Activated T-cell treated with anti-CD3 and anti-CD28 coated beads, Interleukin-2, amount 50 U/mL, for 4 hours (primary cell): ENCODE results near the gene FBXW7. TPM values are rescaled to one million over a fixed set of nuclear protein-coding genes. Genes with fewer than 3 reads are reported as not detected.
A peak's percentile ranks its signal among the peaks of the same experiment; 100 is the strongest.

Source experiments
- ATAC-seq, 2 donors: fragments of 200-7000 bp; cut with Tn5 transposase; one replicate each; pipeline ENCODE4 v1.10.0; 2021
- DNase-seq: peaks from one replicate; pipeline ENCODE4 v3.0.0-alpha.2; 2020
- H3K27me3 Mint-ChIP-seq: one replicate; pipeline ENCODE4 v1.8.0; 2021; ENCODE audit warnings: low read depth, mixed read lengths
- H3K36me3 Mint-ChIP-seq: one replicate; pipeline ENCODE4 v1.8.0; 2022; ENCODE audit warnings: mixed read lengths; ENCODE audit not compliant: insufficient read depth
- H3K4me1 Mint-ChIP-seq: one replicate; pipeline ENCODE4 v1.8.0; 2021; ENCODE audit warnings: low read depth, mixed read lengths
- H3K4me3 Mint-ChIP-seq: one replicate; pipeline ENCODE4 v1.8.0; 2021; ENCODE audit warnings: mild to moderate bottlenecking, moderate library complexity, mixed read lengths
- H3K9me3 Mint-ChIP-seq: one replicate; pipeline ENCODE4 v1.8.0; 2021; ENCODE audit warnings: mixed read lengths
- total RNA-seq, 3 donors: library from RNA; stranded (reverse); gene quantifications; one replicate each; pipeline ENCODE4 v1.2.1, GENCODE V29; 2021

FBXW7 gene
- total RNA-seq, 3 donors from 2014 or later = 38.8 to 41.4 (median 39.1) TPM

DNA sequence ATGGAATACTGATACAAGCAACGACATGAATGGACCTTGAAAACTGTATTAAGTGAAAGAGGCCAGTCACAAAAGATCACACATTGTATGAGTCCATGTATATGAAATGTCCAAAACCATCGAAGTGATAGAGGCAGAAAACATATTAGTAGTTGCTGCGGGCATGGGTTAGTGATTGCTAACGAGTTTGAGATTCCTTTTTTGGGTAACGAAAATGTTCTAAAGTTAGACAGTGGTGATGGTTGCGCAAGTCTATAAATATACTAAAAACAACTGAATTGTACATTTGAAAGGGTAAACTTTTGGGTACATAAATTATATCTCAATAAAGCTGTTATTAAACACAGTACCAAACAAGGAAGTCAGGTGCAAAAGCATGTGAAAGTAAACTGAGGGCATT is 234.5 kb downstream of the FBXW7 start:
- Mint-ChIP-seq H3K9me3 (no peaks in the 10 kb centered on the region), H3K4me1 (no peaks in the 10 kb centered on the region), H3K4me3 (no peak overlapping the region), H3K36me3 (no peaks in the 10 kb centered on the region), H3K27me3 (no peaks in the 10 kb centered on the region)
- ATAC-seq (no peak), DNase-seq (no peak)

DNA sequence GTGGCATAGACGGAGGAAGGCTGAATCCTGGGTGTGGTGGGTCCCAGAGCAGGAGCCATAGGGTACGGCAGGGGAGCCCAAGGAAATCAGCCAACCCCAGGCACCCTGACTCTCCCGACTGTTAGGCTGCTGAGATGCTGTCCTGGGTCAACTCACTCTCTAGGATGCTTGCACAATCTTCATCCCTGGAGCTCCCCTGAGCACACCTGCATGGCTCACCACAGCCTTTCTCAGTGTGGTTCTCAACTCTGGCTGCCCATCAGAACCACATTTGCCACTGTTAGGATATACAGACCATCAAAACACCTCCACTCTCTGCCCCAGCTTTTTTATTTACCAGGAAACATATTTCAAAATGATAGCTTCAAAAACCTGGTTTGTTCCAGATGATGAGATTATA is 236.3 kb downstream of the FBXW7 start:
- no peak for DNase-seq
- no peaks in the 10 kb centered on the region for H3K4me1 Mint-ChIP-seq
- no peak overlapping the region for H3K4me3 Mint-ChIP-seq
- H3K9me3 Mint-ChIP-seq = no peaks in the 10 kb centered on the region
- H3K27me3 Mint-ChIP-seq = peaks cover 2% of the 10 kb centered on the region
- ATAC-seq = no peak
- no peaks in the 10 kb centered on the region for H3K36me3 Mint-ChIP-seq

DNA sequence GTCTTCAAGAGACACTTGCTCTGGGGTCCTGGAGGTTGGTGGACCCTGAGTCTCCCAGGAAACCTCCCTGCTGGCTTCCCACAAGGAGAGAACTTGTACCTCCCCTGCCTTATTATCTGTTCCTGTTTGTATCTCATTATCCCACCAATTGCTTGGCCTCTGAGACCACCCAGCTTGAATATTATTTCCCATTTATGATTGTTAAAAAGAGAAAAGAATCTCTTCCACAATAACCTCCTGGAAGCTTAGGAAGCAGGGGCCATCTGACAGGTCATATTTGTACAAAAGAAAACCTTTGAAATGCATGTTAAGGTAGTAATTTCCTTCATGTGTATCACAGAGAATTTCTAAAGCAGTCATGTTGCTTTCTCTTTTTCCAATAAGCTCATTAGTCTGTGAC is 239.5 kb downstream of the FBXW7 start:
- no peak for DNase-seq
- Mint-ChIP-seq H3K4me3 (no peak overlapping the region), H3K27me3 (peaks cover 2% of the 10 kb centered on the region), H3K4me1 (no peaks in the 10 kb centered on the region), H3K9me3 (no peaks in the 10 kb centered on the region), H3K36me3 (no peaks in the 10 kb centered on the region)
- ATAC-seq = no peak

DNA sequence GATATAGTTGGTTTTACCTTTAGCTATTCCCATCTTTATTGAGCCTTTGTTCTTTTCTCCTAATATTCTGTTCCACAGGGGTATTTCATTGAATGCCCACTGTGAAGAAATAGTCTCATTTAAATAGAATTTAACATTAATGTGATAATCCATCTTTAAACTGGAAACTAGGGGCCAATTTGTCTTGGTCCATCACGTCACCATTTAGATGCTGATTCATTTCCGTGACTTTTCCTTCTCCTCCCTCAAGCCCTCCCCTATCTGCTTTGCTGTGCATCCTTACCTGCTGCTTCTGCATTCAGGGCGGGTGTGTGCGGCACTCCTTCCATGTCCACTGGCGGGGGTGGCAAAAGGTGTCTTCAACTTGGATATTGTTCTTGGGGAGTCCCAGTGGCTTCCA is 241.1 kb downstream of the FBXW7 start:
- no peaks in the 10 kb centered on the region for H3K4me1 Mint-ChIP-seq
- ATAC-seq = no peak
- H3K9me3 Mint-ChIP-seq = no peaks in the 10 kb centered on the region
- no peak for DNase-seq
- no peaks in the 10 kb centered on the region for H3K36me3 Mint-ChIP-seq
- no peak overlapping the region for H3K4me3 Mint-ChIP-seq
- peaks cover 4% of the 10 kb centered on the region for H3K27me3 Mint-ChIP-seq

DNA sequence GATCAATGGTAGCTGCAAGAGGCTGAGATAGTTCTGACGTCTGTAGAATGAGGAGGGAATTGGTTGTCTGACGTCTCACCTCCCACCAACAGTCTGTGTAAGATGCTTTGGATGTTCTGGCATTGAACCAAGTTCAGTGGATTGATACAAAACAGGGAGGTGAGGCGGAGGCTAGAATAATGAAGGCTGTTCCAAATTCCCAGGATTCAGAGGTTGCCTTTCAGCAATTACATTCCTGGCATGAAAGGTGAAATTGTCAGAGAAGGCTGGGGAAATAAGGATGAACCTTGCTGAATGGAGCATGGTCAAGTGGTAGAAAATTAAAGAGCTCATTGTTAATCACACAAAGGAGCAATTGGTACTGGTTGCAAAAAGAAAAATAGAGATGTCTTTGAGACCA is 241.6 kb downstream of the FBXW7 start:
- no peak for DNase-seq
- ATAC-seq = no peak
- H3K4me3 Mint-ChIP-seq = no peak overlapping the region

DNA sequence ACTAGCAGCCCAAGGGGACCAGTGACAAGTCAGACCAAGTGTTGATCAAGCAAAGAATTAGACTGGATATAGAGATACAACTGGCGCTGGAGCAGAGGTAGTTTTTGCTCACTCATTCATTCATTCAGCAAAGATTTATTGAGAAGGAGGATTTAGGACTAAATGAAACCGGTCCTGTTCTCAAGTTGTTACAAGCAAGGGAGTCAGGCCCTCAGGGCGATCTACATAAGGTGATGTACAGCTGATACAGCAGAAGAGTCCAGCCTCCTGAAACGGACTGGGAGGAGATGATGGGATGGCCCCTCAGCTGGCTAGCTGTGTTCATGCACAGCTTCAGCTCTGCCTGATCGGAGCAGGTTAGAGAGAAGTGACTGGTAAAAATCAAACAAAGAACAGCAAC is 242.4 kb downstream of the FBXW7 start:
- no peak for ATAC-seq
- no peaks in the 10 kb centered on the region for H3K9me3 Mint-ChIP-seq
- no peak for DNase-seq
- H3K4me1 Mint-ChIP-seq = no peaks in the 10 kb centered on the region
- H3K36me3 Mint-ChIP-seq = no peaks in the 10 kb centered on the region
- H3K27me3 Mint-ChIP-seq = peaks cover 4% of the 10 kb centered on the region
- no peak overlapping the region for H3K4me3 Mint-ChIP-seq

More for the DNA sequence above, 241.6 kb downstream of the FBXW7 start:
- Mint-ChIP-seq H3K4me1 (no peaks in the 10 kb centered on the region), H3K36me3 (no peaks in the 10 kb centered on the region), H3K27me3 (peaks cover 4% of the 10 kb centered on the region), H3K9me3 (no peaks in the 10 kb centered on the region)

DNA sequence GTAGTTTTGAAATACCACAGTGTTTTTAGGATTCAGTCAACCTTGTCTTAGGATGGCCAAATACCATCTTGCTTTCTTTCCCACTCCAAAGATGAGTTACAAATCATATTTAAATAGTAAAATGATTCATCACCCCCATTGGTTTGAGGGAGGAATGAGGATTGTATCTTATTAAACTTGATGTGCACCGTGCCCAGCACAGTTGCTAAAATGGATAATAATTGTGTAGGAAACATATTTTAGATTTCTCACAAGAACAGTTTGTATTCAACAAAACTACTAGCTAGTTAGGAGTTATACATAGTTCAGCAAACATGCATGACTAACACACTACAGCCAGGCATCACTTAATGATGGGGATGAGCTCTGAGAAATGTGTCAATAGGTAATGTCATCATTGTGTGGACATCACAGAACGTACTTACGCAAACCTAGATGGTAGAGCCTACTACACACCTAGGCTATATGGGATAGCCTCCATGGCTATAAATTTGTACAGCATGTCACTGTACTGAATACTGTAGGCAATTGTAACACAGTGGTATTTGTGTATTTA is 245.4 kb downstream of the FBXW7 start:
- H3K4me3 Mint-ChIP-seq = no peak overlapping the region
- H3K4me1 Mint-ChIP-seq = no peaks in the 10 kb centered on the region
- no peaks in the 10 kb centered on the region for H3K36me3 Mint-ChIP-seq

DNA sequence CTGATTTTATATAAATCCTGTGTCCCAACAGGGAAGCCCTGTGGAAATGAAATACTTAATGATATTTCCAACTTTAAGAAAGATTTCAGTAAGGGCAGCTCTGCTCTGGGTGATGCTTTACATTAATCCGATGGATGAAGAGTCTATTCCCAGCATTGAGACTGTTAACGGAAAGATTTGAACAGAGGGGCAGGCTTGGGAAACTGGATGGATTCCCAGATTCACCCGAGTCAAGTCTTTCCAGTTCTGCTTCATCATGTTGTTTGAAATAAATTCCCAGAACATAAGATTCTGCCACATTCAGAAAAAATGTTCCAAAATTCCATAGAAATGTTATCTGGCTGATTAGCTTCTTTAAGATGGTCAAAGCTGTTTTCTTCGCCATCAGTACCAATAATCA is 246.0 kb downstream of the FBXW7 start:
- DNase-seq (no peak), ATAC-seq (no peak)
- H3K4me3 Mint-ChIP-seq = no peak overlapping the region
- no peaks in the 10 kb centered on the region for H3K4me1 Mint-ChIP-seq
- H3K36me3 Mint-ChIP-seq = no peaks in the 10 kb centered on the region
- H3K27me3 Mint-ChIP-seq = peaks cover 3% of the 10 kb centered on the region
- no peaks in the 10 kb centered on the region for H3K9me3 Mint-ChIP-seq

More for the DNA sequence above, 245.4 kb downstream of the FBXW7 start:
- Mint-ChIP-seq H3K27me3 (peaks cover 4% of the 10 kb centered on the region), H3K9me3 (no peaks in the 10 kb centered on the region)
- DNase-seq (no peak), ATAC-seq (no peak)

DNA sequence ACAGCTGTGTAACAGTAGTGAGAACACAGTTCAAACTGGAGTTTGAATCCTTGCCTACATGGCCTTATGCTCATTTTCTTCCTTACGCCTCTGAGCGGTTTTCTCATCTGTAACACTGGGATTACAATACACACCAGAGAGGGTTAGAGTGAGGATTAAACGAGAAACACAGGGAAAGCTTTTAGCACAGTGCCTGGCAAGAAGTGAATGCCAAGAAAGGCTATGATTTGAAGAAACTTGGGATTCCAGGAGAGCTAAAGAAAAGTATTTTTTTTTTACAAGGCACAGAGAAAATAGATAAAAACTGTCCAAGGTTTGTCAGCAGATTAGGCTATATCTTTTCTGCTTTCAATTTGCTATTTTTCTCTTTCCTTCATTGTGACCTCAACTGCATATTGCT is 246.4 kb downstream of the FBXW7 start:
- no peak overlapping the region for H3K4me3 Mint-ChIP-seq

DNA sequence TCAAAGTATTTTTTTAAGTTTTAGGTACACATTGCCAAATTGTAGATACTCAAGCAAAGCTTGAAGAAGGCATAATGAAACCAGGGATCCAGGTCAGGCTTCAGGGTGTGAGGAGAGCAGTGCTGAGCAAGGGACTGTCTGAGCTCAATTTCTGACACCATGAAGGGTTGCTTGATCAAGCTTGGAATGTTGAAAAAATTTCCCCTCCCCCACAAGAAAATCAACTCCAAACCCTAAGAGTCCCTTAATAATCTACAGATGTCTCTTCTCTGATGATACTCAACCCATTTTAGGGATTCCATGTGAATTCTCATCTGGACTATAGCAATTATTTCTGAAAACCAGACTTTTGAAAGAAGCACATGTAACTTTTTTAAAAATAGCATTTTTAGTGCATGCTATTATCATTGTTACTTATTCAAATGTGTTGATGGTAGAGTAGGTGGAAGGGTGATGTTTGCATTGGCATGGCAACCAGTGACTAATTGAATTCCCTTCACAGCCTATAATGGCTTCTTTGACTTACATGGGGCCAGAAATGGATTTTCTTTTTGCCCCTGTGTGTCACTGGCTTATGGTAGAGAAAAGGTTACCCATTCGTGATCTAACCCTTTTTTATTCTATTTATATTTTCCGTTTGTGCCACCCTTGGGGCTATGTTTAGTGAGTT is 252.0 kb downstream of the FBXW7 start:
- H3K27me3 Mint-ChIP-seq = peaks cover 1% of the 10 kb centered on the region
- DNase-seq (no peak), ATAC-seq (no peak)
- peaks cover 2% of the 10 kb centered on the region for H3K36me3 Mint-ChIP-seq
- H3K4me1 Mint-ChIP-seq = peaks cover 20% of the 10 kb centered on the region
- no peak overlapping the region for H3K4me3 Mint-ChIP-seq
- no peaks in the 10 kb centered on the region for H3K9me3 Mint-ChIP-seq

More for the DNA sequence above, 246.4 kb downstream of the FBXW7 start:
- no peak for ATAC-seq
- no peaks in the 10 kb centered on the region for H3K36me3 Mint-ChIP-seq
- H3K9me3 Mint-ChIP-seq = no peaks in the 10 kb centered on the region
- no peaks in the 10 kb centered on the region for H3K4me1 Mint-ChIP-seq
- DNase-seq = no peak
- peaks cover 2% of the 10 kb centered on the region for H3K27me3 Mint-ChIP-seq

DNA sequence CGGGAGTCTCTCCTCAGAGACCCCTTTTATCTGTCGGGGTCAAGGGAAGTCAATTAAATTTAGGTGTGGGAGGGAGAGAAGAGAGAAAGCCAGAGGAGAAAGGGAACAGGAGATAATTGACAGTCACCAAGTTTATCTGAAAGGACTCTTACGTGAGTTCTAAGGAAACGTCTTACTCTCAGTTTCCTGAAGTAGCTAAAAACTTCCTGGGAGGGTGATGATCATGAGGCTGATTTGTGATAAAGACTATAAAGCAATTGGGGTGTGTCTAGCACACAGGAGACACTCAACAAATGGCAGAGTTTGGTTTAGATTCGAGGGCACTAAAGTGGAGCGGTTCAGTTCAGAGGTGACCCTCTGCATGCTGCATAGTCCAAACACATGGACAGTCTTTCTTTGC is 254.1 kb downstream of the FBXW7 start:
- Mint-ChIP-seq H3K9me3 (no peaks in the 10 kb centered on the region), H3K27me3 (peaks cover 1% of the 10 kb centered on the region), H3K4me3 (peak overlapping the region; percentile 4), H3K4me1 (peaks cover 20% of the 10 kb centered on the region), H3K36me3 (peaks cover 2% of the 10 kb centered on the region)
- DNase-seq = no peak
- peak in 1 of 2 donors; percentile 18 for ATAC-seq

DNA sequence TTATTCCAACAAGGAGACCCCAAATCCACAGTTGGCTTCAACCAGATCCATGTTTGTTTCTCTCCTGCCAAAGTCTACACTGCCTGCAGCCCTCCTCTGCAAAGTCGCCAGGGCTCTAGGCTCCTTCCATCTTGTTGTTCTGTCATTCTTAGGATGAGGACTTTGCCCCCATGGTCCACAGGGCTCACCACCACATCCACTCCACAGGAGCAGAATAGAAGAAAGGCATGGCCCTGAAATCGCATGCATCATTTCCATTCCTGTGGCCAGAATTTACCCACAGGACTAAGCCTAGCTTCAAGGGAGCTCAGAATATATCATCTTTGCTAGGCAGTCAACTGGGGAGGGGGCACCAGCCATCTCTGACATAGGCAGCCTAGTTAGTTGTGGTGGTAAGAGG is 254.7 kb downstream of the FBXW7 start:
- Mint-ChIP-seq H3K4me3 (no peak overlapping the region), H3K36me3 (peaks cover 2% of the 10 kb centered on the region), H3K4me1 (peaks cover 20% of the 10 kb centered on the region), H3K27me3 (peaks cover 1% of the 10 kb centered on the region), H3K9me3 (no peaks in the 10 kb centered on the region)
- ATAC-seq (no peak), DNase-seq (no peak)

DNA sequence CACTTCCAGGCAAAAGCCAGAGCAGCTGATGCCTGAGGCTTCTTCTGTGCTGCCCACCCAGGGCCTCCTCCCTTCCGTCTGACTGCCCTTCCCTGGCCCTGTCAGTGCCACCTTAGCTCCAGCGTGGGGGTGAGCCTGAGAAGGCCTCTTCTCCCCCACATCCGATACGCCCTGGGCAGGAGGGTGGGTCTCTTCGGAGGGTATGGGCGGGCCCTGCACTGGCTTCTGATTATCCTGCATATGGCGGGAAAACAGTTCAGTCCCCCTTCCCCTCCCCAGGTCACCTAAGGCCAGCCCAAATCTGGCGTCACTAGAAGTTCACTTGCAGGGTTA is 256.7 kb downstream of the FBXW7 start:
- Mint-ChIP-seq H3K27me3 (peaks cover 1% of the 10 kb centered on the region), H3K9me3 (no peaks in the 10 kb centered on the region), H3K4me3 (no peak overlapping the region), H3K4me1 (peaks cover 20% of the 10 kb centered on the region), H3K36me3 (peaks cover 2% of the 10 kb centered on the region)
- DNase-seq (no peak), ATAC-seq (no peak)

DNA sequence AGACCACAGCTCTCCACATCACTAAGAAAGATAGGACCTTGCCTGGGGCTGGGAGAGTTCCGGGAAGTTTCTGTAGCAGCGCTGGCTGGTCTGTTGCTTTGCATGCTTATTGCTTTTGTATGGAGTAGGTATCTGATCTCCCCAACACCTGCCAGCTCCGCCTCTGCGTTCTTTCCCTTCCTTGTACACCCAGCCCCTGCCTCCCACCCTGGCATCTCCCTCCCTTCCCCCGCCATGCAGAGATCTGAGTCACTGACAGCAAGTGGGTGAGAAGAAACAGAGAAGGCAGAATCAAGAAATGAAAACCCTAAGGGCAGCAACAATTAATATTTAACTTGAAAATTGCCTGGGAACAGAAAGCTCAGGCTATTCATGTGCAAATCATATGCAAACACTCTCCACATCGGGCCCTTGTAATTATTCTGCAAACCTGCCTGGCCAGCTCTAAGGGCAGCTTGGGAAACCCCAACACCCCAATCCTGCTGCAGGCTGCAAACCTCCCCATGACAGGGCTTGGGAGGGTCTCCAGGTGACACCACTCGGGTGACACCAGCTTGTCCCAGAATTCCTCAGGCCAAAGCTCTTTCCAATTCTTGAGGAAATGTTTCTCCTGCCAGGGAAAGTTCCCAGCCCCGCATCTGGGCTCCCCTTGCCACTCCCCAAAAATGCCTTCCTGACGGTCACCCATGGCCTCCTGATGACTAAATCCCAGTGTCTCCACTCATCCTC is 257.2 kb downstream of the FBXW7 start:
- peaks cover 2% of the 10 kb centered on the region for H3K36me3 Mint-ChIP-seq
- H3K27me3 Mint-ChIP-seq = peaks cover 1% of the 10 kb centered on the region
- peaks cover 20% of the 10 kb centered on the region for H3K4me1 Mint-ChIP-seq
- no peaks in the 10 kb centered on the region for H3K9me3 Mint-ChIP-seq
- H3K4me3 Mint-ChIP-seq = no peak overlapping the region
- DNase-seq (no peak), ATAC-seq (no peak)

DNA sequence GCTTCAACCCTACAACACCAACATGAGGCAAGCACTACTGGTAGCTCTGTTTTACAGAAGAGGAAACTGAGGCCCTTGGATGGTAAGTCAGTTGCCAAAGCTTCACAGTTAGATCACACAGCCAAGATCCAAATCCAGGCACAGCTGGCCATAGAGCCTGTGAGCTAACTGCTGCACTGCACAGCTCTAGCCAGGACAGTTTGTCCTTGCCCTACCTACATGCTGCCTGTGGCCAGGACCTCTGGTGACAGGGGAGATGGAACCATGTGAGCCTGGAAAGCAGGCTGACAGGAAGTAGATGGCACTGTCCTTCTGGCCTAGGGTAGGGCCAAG is 257.8 kb downstream of the FBXW7 start:
- Mint-ChIP-seq H3K27me3 (peaks cover 1% of the 10 kb centered on the region), H3K4me1 (peaks cover 19% of the 10 kb centered on the region)

More for the DNA sequence above, 257.8 kb downstream of the FBXW7 start:
- ATAC-seq = no peak
- no peak for DNase-seq
- Mint-ChIP-seq H3K36me3 (no peaks in the 10 kb centered on the region), H3K4me3 (no peak overlapping the region), H3K9me3 (no peaks in the 10 kb centered on the region)
